Vagina (tissue), 2 donors: ENCODE data around the gene SMCO3.

Source experiments
- CTCF ChIP-seq, 3 experiments: fragments of 450-650 bp in 2 of 3; fragments of 200-600 bp in 1 of 3; sonication (generic) in 1 of 3; IDR thresholded peaks; one replicate each; pipeline ENCODE4 v1.5.1; 2017 to 2019; ENCODE audit warnings: antibody characterized with exemption in 3 of 3, mild to moderate bottlenecking in 2 of 3, moderate library complexity in 2 of 3
- POLR2A ChIP-seq, 2 donors: fragments of 450-650 bp; IDR thresholded peaks; one replicate each; pipeline ENCODE4 v1.6.1; 2017; ENCODE audit warnings: antibody characterized with exemption in 2 of 2, mild to moderate bottlenecking in 2 of 2, moderate library complexity in 2 of 2
- POLR2AphosphoS5 ChIP-seq, 2 donors: sonication (generic); formaldehyde crosslinking; IDR thresholded peaks; one replicate each; pipeline ENCODE4 v1.9.0; 2017; ENCODE audit warnings: antibody characterized with exemption in 2 of 2, mild to moderate bottlenecking in 2 of 2, low read depth in 1 of 2; ENCODE audit not compliant: insufficient read depth in 1 of 2

DNA sequence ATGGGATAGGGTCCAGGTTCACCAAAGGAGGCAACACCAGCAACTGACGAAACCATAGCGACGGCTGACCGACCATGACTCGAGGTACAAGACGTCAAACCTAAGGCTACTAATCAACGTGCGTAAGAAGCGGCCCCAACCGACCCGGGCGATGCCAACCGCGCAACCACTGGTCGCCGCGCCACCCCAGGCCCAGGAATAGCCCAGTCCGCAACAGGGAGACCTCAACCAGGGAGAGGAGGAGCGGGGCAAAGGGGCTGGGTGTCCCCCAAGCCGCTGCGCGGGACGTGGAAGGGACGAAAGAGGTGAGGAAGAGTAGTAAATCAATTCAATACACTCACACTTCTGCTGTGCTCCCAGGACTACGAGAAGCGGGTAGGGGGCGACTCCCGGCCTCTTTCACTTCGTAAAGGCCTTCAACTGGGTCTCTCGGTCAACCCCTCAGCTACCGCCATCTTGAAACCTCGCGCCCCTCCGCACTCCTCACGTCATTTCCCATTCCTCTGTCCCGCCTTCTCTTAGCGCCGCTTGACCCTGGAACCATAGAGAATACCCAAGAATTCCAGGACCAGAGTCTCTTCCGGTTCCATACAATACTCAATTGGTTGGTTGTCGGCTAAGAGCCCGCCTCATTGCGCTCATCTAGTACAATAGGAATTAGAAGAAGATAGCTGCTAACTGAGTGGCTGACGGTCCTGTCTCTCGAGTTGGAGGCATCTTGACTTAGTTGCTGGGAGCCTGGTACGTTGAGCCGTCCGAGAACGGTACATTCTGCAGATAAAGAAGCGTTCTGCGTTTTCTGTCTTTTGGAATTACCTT lies 10.8 kb downstream of the SMCO3 start, which contains the start of the genes C12orf60 and WBP11:
- TF ChIP-seq CTCF (IDR thresholded peaks at IDR 0.05), result no peak
- peak; percentile 80 to 99 for TF ChIP-seq POLR2AphosphoS5 (IDR thresholded peaks at IDR 0.05; ENCODE audit: insufficient read depth in 1 of 2, low read depth in 1 of 2)
- peak; percentile 60 to 73 for TF ChIP-seq POLR2A (IDR thresholded peaks at IDR 0.05)
